A549 (cell line): ENCODE data around the gene ZNF425.

Experiments
- BCL3 ChIP-seq: fragments of >200 bp; sonication (Bioruptor Twin); formaldehyde crosslinking; IDR thresholded peaks from 3 replicates; pipeline ENCODE4 v1.6.1; 2016
- CBX2 ChIP-seq: fragments of 200-600 bp; sonication (generic); IDR thresholded peaks from 2 replicates; pipeline ENCODE4 v1.6.1; 2016; ENCODE audit warnings: low read depth, mild to moderate bottlenecking, borderline replicate concordance
- CBX8 ChIP-seq: fragments of 200-600 bp; sonication (generic); IDR thresholded peaks from 2 replicates; pipeline ENCODE4 v1.6.1; 2016
- CHD2 ChIP-seq: fragments of 150-350 bp; IDR thresholded peaks from 2 replicates; pipeline ENCODE4 v1.6.1; 2014; ENCODE audit warnings: low read length; ENCODE audit not compliant: partially characterized antibody
- CTCF ChIP-seq: fragments of >200 bp; sonication (Bioruptor Twin); formaldehyde crosslinking; IDR thresholded peaks from 3 replicates; pipeline ENCODE4 v1.5.1; 2016
- ELK1 ChIP-seq: fragments of 150-350 bp; IDR thresholded peaks from 2 replicates; pipeline ENCODE4 v1.6.1; 2014; ENCODE audit warnings: low read depth, mild to moderate bottlenecking, low read length
- EP300 ChIP-seq, 2 experiments: fragments of >200 bp; sonication (Bioruptor Twin); formaldehyde crosslinking; IDR thresholded peaks; 2 replicates in 1 of 2; 3 replicates in 1 of 2; pipeline ENCODE4 v1.6.1; 2016 to 2017
- HDAC2 ChIP-seq: fragments of 200-600 bp; sonication (generic); IDR thresholded peaks from 2 replicates; pipeline ENCODE4 v1.6.1; 2016
- HMGXB4 ChIP-seq: fragments of 250-450 bp; sonication (Bioruptor Pico); IDR thresholded peaks from 2 replicates; pipeline ENCODE4 v1.5.0; 2021; ENCODE audit warnings: mild to moderate bottlenecking, moderate library complexity, borderline replicate concordance
- POLR2A ChIP-seq: IDR thresholded peaks from 2 replicates; pipeline ENCODE4 v1.6.1; 2012; ENCODE audit warnings: mild to moderate bottlenecking, low read length
- RFX5 ChIP-seq: fragments of 450-650 bp; IDR thresholded peaks from 2 replicates; pipeline ENCODE4 v1.7.1; 2014; ENCODE audit warnings: antibody characterized with exemption, mild to moderate bottlenecking, moderate library complexity
- ZFP36 ChIP-seq: fragments of 450-650 bp; IDR thresholded peaks from 2 replicates; pipeline ENCODE4 v1.6.1; 2014; ENCODE audit warnings: borderline replicate concordance; ENCODE audit not compliant: partially characterized antibody
- TF ChIP-seq, protein P1 (sequence below): fragments of 200-600 bp; sonication (generic); IDR thresholded peaks from 2 replicates; pipeline ENCODE4 v1.6.1; 2016; ENCODE audit warnings: antibody characterized with exemption, mild to moderate bottlenecking, moderate library complexity
- TF ChIP-seq, protein P2 (sequence below): fragments of 450-650 bp; IDR thresholded peaks from 2 replicates; pipeline ENCODE4 v1.6.1; 2014; ENCODE audit warnings: antibody characterized with exemption

DNA sequence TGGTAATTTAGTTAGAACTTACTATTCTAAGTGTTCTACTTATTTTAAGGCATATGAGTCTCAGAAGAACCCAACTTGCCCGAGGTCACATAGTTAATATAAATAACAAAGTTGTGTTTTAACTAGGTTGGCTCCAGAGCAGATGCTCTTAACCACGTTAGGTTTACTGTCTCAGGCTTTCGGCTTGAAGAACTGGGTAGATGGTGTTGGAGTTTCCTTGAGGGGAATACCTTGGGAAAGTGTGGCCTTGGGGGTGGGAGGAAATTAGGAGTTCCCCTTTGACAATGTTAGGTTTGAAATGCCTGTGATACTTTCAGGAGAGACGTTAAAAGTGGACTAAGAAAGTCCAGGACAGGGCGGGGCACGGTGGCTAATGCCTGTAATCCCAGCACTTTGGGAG is 30.8 kb upstream of the ZNF425 start:
- TF ChIP-seq CTCF (no peak), POLR2A (no peak), HMGXB4 (CRISPR knock-in tag) (no peak), CBX8 (no peak), CBX2 (no peak), CHD2 (no peak), ELK1 (no peak), RFX5 (no peak), HDAC2 (no peak), EP300 (IDR thresholded peaks at IDR 0.05) (no peak), BCL3 (no peak), ZFP36 (no peak)
- TF ChIP-seq, protein P1, sequence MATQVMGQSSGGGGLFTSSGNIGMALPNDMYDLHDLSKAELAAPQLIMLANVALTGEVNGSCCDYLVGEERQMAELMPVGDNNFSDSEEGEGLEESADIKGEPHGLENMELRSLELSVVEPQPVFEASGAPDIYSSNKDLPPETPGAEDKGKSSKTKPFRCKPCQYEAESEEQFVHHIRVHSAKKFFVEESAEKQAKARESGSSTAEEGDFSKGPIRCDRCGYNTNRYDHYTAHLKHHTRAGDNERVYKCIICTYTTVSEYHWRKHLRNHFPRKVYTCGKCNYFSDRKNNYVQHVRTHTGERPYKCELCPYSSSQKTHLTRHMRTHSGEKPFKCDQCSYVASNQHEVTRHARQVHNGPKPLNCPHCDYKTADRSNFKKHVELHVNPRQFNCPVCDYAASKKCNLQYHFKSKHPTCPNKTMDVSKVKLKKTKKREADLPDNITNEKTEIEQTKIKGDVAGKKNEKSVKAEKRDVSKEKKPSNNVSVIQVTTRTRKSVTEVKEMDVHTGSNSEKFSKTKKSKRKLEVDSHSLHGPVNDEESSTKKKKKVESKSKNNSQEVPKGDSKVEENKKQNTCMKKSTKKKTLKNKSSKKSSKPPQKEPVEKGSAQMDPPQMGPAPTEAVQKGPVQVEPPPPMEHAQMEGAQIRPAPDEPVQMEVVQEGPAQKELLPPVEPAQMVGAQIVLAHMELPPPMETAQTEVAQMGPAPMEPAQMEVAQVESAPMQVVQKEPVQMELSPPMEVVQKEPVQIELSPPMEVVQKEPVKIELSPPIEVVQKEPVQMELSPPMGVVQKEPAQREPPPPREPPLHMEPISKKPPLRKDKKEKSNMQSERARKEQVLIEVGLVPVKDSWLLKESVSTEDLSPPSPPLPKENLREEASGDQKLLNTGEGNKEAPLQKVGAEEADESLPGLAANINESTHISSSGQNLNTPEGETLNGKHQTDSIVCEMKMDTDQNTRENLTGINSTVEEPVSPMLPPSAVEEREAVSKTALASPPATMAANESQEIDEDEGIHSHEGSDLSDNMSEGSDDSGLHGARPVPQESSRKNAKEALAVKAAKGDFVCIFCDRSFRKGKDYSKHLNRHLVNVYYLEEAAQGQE: no peak
- TF ChIP-seq, protein P2, sequence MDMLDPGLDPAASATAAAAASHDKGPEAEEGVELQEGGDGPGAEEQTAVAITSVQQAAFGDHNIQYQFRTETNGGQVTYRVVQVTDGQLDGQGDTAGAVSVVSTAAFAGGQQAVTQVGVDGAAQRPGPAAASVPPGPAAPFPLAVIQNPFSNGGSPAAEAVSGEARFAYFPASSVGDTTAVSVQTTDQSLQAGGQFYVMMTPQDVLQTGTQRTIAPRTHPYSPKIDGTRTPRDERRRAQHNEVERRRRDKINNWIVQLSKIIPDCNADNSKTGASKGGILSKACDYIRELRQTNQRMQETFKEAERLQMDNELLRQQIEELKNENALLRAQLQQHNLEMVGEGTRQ: no peak
